ENCODE data around the gene MCC.

GRCh38 chr5:113283558-113283957 is 204.7 kb downstream of the MCC start:
- no peak for TF ChIP-seq SPI1 (IDR thresholded peaks at IDR 0.05; ENCODE audit: low read depth, low read length)
- no peak for TF ChIP-seq POLR2AphosphoS5 (IDR thresholded peaks at IDR 0.05; ENCODE audit: low read depth, low read length)
- TF ChIP-seq POLR2A (IDR thresholded peaks at IDR 0.05; ENCODE audit: low read depth, low read length): no peak
- no peak for TF ChIP-seq POU2F2 (IDR thresholded peaks at IDR 0.05; ENCODE audit: low read depth, low read length)
- TF ChIP-seq TAF1 (IDR thresholded peaks at IDR 0.05; ENCODE audit: low read depth, low read length): no peak
- TF ChIP-seq PAX5 (IDR thresholded peaks at IDR 0.05; ENCODE audit: insufficient read depth, low read length, severe bottlenecking): no peak

All from GM12891 (cell line).